ENCODE measurements around the gene PBX4.

DNA sequence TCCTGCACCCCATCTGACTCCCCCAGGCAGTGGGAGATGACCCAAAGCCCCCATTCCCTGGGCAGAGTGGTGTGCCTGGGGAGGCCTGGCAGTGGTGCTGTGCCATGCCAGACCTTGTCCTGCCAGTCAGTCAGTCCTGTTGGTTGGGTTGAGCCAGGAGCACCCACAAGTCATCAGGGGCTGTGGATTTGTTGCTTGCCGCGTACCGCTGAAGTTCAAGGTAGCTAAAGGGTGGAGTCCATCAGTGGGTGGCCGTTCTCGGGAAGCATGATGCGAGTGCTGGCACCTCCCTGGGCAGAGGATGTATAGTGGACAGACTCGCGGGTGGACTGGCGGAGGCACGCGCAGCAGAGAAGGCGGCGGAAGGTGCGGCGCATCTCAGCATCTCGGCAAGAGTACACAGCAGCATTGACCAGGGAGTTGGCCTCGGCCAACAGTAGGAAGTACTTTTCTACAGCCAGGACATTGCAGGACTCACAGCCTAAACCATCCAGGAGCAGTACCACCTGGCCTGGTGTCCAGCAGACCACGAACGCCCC, 5.6 kb upstream of the PBX4 start:
- TF ChIP-seq CTCF (IDR thresholded peaks at IDR 0.05) (no peak), POLR2A (IDR thresholded peaks at IDR 0.05) (no peak)

Data from gastroesophageal sphincter (tissue), 3 donors.